Measurements from ENCODE around the gene GABARAPL1. TPM values are rescaled to one million over a fixed set of nuclear protein-coding genes. Genes with fewer than 3 reads are reported as not detected.

Gene GABARAPL1
- polyA plus RNA-seq, 1 donor from 2014 or later, result 213 TPM

DNA sequence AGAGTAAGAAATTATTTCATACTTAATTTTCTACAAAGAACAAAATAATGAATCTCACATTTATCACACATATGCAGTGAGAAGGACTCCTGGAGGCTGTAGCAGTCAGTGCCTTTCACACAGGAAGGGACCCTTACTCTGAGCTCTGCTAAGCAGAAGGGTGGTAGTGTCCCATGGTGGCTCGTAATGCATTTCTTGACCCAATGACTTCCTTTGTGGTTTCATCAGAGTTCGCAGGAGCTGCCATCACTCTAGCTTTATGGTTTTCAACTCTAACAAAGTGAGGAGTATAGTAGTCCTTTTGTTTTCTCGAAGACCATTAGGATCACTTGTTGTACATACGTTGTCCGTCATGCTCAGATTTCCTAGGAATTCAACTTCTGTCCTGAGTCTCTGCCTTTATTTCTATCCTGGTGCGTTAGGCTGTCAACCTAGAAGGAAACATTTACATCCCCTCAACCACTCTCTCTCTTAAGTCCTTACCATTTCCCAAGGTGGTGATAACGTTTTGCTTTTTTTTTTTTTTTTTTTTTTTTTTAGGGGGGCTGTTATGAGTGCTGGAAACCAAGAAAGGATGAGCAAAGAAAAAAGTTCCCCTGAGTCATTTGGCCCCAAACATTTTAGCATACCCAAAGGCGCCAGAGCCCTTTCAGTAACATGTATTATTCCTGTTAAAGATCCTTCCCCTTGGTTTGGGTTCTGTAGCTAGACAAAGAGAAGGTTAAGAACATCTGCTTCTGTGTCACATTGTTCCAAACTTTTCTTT is 37.2 kb downstream of the GABARAPL1 start:
- no peaks in the 10 kb centered on the region for H3K36me3 ChIP-seq (ENCODE audit: insufficient read depth, low read length)
- no peaks in the 10 kb centered on the region for H3K27me3 ChIP-seq (ENCODE audit: insufficient read depth, low read depth, low read length)
- H3K9me2 ChIP-seq (ENCODE audit: insufficient read depth, low read length), result no peaks in the 10 kb centered on the region
- H3K9ac ChIP-seq (ENCODE audit: low read length), result no peak overlapping the region
- no peak overlapping the region for H3K27ac ChIP-seq (ENCODE audit: low read length)
- H3K4me2 ChIP-seq (ENCODE audit: low read length), result no peak overlapping the region
- H3K4me3 ChIP-seq (ENCODE audit: low read length), result no peak overlapping the region
- no peaks in the 10 kb centered on the region for H3F3A ChIP-seq (ENCODE audit: insufficient read depth, low read length, poor library complexity, severe bottlenecking)
- no peaks in the 10 kb centered on the region for H4K20me1 ChIP-seq (ENCODE audit: insufficient read depth)
- no peak for TF ChIP-seq SMC3 (conservative IDR thresholded peaks at IDR 0.05; ENCODE audit: poor library complexity)
- TF ChIP-seq RAD21 (conservative IDR thresholded peaks at IDR 0.05), result no peak
- no peak for TF ChIP-seq EZH2 (IDR thresholded peaks at IDR 0.05; ENCODE audit: borderline replicate concordance, insufficient read depth, low read length, poor library complexity, severe bottlenecking)
- TF ChIP-seq, protein P1, sequence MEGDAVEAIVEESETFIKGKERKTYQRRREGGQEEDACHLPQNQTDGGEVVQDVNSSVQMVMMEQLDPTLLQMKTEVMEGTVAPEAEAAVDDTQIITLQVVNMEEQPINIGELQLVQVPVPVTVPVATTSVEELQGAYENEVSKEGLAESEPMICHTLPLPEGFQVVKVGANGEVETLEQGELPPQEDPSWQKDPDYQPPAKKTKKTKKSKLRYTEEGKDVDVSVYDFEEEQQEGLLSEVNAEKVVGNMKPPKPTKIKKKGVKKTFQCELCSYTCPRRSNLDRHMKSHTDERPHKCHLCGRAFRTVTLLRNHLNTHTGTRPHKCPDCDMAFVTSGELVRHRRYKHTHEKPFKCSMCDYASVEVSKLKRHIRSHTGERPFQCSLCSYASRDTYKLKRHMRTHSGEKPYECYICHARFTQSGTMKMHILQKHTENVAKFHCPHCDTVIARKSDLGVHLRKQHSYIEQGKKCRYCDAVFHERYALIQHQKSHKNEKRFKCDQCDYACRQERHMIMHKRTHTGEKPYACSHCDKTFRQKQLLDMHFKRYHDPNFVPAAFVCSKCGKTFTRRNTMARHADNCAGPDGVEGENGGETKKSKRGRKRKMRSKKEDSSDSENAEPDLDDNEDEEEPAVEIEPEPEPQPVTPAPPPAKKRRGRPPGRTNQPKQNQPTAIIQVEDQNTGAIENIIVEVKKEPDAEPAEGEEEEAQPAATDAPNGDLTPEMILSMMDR (IDR thresholded peaks at IDR 0.05; ENCODE audit: poor library complexity, severe bottlenecking), result no peak
- TF ChIP-seq MXI1 (conservative IDR thresholded peaks at IDR 0.05; ENCODE audit: poor library complexity, severe bottlenecking), result no peak
- no peak for TF ChIP-seq EP300 (conservative IDR thresholded peaks at IDR 0.05; ENCODE audit: poor library complexity, severe bottlenecking)
- TF ChIP-seq, protein P2, sequence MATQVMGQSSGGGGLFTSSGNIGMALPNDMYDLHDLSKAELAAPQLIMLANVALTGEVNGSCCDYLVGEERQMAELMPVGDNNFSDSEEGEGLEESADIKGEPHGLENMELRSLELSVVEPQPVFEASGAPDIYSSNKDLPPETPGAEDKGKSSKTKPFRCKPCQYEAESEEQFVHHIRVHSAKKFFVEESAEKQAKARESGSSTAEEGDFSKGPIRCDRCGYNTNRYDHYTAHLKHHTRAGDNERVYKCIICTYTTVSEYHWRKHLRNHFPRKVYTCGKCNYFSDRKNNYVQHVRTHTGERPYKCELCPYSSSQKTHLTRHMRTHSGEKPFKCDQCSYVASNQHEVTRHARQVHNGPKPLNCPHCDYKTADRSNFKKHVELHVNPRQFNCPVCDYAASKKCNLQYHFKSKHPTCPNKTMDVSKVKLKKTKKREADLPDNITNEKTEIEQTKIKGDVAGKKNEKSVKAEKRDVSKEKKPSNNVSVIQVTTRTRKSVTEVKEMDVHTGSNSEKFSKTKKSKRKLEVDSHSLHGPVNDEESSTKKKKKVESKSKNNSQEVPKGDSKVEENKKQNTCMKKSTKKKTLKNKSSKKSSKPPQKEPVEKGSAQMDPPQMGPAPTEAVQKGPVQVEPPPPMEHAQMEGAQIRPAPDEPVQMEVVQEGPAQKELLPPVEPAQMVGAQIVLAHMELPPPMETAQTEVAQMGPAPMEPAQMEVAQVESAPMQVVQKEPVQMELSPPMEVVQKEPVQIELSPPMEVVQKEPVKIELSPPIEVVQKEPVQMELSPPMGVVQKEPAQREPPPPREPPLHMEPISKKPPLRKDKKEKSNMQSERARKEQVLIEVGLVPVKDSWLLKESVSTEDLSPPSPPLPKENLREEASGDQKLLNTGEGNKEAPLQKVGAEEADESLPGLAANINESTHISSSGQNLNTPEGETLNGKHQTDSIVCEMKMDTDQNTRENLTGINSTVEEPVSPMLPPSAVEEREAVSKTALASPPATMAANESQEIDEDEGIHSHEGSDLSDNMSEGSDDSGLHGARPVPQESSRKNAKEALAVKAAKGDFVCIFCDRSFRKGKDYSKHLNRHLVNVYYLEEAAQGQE (IDR thresholded peaks at IDR 0.05; ENCODE audit: borderline replicate concordance), result no peak
- no peaks in the 10 kb centered on the region for H3K79me2 ChIP-seq (replicated peaks; ENCODE audit: insufficient read depth, low read length)
- no peaks in the 10 kb centered on the region for H3K9me3 ChIP-seq (ENCODE audit: low read length)
- no peak overlapping the region for H2AFZ ChIP-seq (ENCODE audit: low read depth, low read length)

DNA sequence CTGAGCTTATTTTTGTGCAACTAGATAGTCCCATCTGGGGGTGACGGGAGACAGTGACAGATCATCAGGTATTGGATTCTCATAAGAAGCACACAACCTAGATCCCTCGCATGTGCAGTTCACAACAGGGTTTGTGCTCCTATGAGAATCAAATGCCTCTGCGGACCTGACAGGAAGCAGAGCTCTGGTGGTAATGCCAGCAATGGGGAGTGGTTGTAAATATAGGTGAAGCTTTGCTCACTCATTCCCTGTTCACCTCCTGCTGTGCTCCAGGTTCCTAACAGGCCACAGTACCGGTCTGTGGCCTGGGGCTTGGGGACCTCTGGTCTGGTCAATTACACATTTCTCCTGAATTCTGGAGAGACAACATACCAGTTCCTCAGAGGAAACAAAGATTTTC is 39.0 kb downstream of the GABARAPL1 start:
- H3K4me3 ChIP-seq (ENCODE audit: low read length), result no peak overlapping the region
- no peak overlapping the region for H3K27ac ChIP-seq (ENCODE audit: low read length)
- H3K27me3 ChIP-seq (ENCODE audit: insufficient read depth, low read depth, low read length), result no peaks in the 10 kb centered on the region
- TF ChIP-seq, protein P2 (IDR thresholded peaks at IDR 0.05; ENCODE audit: borderline replicate concordance), result no peak
- TF ChIP-seq, protein P1 (IDR thresholded peaks at IDR 0.05; ENCODE audit: poor library complexity, severe bottlenecking), result no peak
- TF ChIP-seq EZH2 (IDR thresholded peaks at IDR 0.05; ENCODE audit: borderline replicate concordance, insufficient read depth, low read length, poor library complexity, severe bottlenecking), result no peak
- no peak for TF ChIP-seq TAF1 (IDR thresholded peaks at IDR 0.05; ENCODE audit: low read depth)
- no peak for TF ChIP-seq POLR2AphosphoS5 (IDR thresholded peaks at IDR 0.05)
- no peak for TF ChIP-seq RAD21 (conservative IDR thresholded peaks at IDR 0.05)
- no peak for TF ChIP-seq EP300 (conservative IDR thresholded peaks at IDR 0.05; ENCODE audit: poor library complexity, severe bottlenecking)
- H3K9ac ChIP-seq (ENCODE audit: low read length), result no peak overlapping the region
- no peaks in the 10 kb centered on the region for H3K9me3 ChIP-seq (ENCODE audit: low read length)
- H3K36me3 ChIP-seq (ENCODE audit: insufficient read depth, low read length), result no peaks in the 10 kb centered on the region
- H4K20me1 ChIP-seq (ENCODE audit: insufficient read depth), result no peaks in the 10 kb centered on the region
- no peaks in the 10 kb centered on the region for H3F3A ChIP-seq (ENCODE audit: insufficient read depth, low read length, poor library complexity, severe bottlenecking)
- H3K4me2 ChIP-seq (ENCODE audit: low read length), result no peak overlapping the region
- no peak overlapping the region for H2AFZ ChIP-seq (ENCODE audit: low read depth, low read length)
- H3K79me2 ChIP-seq (replicated peaks; ENCODE audit: insufficient read depth, low read length), result no peaks in the 10 kb centered on the region
- no peaks in the 10 kb centered on the region for H3K9me2 ChIP-seq (ENCODE audit: insufficient read depth, low read length)

All from neural cell (in vitro differentiated cells).